DMS 273 (cell line): ENCODE results near the gene UNC5CL.

Experiments
- DNase-seq: peaks from one replicate; lab custom pipeline; 2025; ENCODE audit not compliant: unreplicated experiment; lab: John Stamatoyannopoulos, UW

UNC5CL gene

GRCh38 chr6:41064841-41065240 is 25.8 kb upstream of the UNC5CL start:
- DNase-seq = no peak

- DNase-seq = no peak
Measured at GRCh38 chr6:41063884-41064285, 24.9 kb upstream of the UNC5CL start.

- DNase-seq = no peak
Measured at GRCh38 chr6:41062056-41062455, 23.0 kb upstream of the UNC5CL start.

GRCh38 chr6:41061196-41061726 is 22.2 kb upstream of the UNC5CL start:
- DNase-seq = no peak

GRCh38 chr6:41059556-41059955 is 20.5 kb upstream of the UNC5CL start:
- no peak for DNase-seq

- no peak for DNase-seq
Measured at GRCh38 chr6:41058783-41059181, 19.8 kb upstream of the UNC5CL start.

- DNase-seq = no peak
Measured at GRCh38 chr6:41056768-41057490, 17.9 kb upstream of the UNC5CL start.

GRCh38 chr6:41055149-41055548 is 16.1 kb upstream of the UNC5CL start:
- DNase-seq = peak; percentile 74

- DNase-seq = peak; percentile 36
Measured at GRCh38 chr6:41054511-41054910, 15.5 kb upstream of the UNC5CL start.

- peak; percentile 67 for DNase-seq
Measured at GRCh38 chr6:41053041-41053440, 14.0 kb upstream of the UNC5CL start, which contains the start of gene APOBEC2. Gene APOBEC2, plus strand, starts transcription at chr6:41053202. Its CDS starts 146 bp downstream, at chr6:41053348.

GRCh38 chr6:41051873-41052272 is 12.9 kb upstream of the UNC5CL start:
- no peak for DNase-seq

GRCh38 chr6:41050536-41050935 is 11.5 kb upstream of the UNC5CL start:
- DNase-seq = no peak

GRCh38 chr6:41049955-41050354 is 10.9 kb upstream of the UNC5CL start:
- DNase-seq = no peak

- DNase-seq = no peak
Measured at GRCh38 chr6:41049521-41049920, 10.5 kb upstream of the UNC5CL start.

- no peak for DNase-seq
Measured at GRCh38 chr6:41047745-41048732, 9.0 kb upstream of the UNC5CL start.

- DNase-seq = no peak
Measured at GRCh38 chr6:41047306-41047705, 8.3 kb upstream of the UNC5CL start.

GRCh38 chr6:41046084-41046483 is 7.1 kb upstream of the UNC5CL start:
- DNase-seq = no peak

GRCh38 chr6:41045664-41046063 is 6.6 kb upstream of the UNC5CL start:
- no peak for DNase-seq

GRCh38 chr6:41043151-41043550 is 4.1 kb upstream of the UNC5CL start:
- DNase-seq = no peak

GRCh38 chr6:41042226-41043055 is 3.4 kb upstream of the UNC5CL start, which contains the start of gene TSPO2:
Gene TSPO2, plus strand, starts transcription at chr6:41042467. Its CDS starts 519 bp downstream, at chr6:41042986.
- no peak for DNase-seq
